Thymus (tissue), 11 donors: ENCODE measurements around the gene BAZ2B. TPM values are rescaled to one million over a fixed set of nuclear protein-coding genes. Genes with fewer than 3 reads are reported as not detected.
A peak's percentile ranks its signal among the peaks of the same experiment; 100 is the strongest.

Source experiments
- DNase-seq, 9 donors: peaks; one replicate each; pipeline ENCODE4 v3.0.0-alpha.2; 2013; ENCODE audit warnings: low spot score in 9 of 9, low read depth in 6 of 9, missing footprints in 1 of 9
- H3K27ac ChIP-seq, 2 donors: one replicate each; pipeline ENCODE4 v1.5.1; 2013; ENCODE audit warnings: control low read depth in 1 of 2, low read depth in 1 of 2, low read length in 1 of 2, mild to moderate bottlenecking in 1 of 2, moderate library complexity in 1 of 2
- H3K27me3 ChIP-seq, 2 donors: one replicate each; pipeline ENCODE4 v1.5.1; 2013; ENCODE audit warnings: low read length in 1 of 2; ENCODE audit not compliant: control insufficient read depth in 2 of 2, insufficient read depth in 1 of 2
- H3K36me3 ChIP-seq, 2 donors: one replicate each; pipeline ENCODE4 v1.5.1; 2013; ENCODE audit warnings: low read length in 1 of 2, mild to moderate bottlenecking in 1 of 2, moderate library complexity in 1 of 2; ENCODE audit not compliant: control insufficient read depth in 2 of 2, insufficient read depth in 2 of 2
- H3K4me1 ChIP-seq, 2 donors: one replicate each; pipeline ENCODE4 v1.5.1; 2013; ENCODE audit warnings: low read length in 2 of 2; ENCODE audit not compliant: control insufficient read depth in 2 of 2, insufficient read depth in 2 of 2
- H3K4me3 ChIP-seq, 2 donors: one replicate each; pipeline ENCODE4 v1.5.1; 2013; ENCODE audit warnings: low read length in 2 of 2, control low read depth in 1 of 2, mild to moderate bottlenecking in 1 of 2
- H3K9me3 ChIP-seq, 2 donors: one replicate each; pipeline ENCODE4 v1.5.1; 2013; ENCODE audit warnings: low read length in 1 of 2, mild to moderate bottlenecking in 1 of 2; ENCODE audit not compliant: control insufficient read depth in 2 of 2, insufficient read depth in 1 of 2
- WGBS: extraction: QIAGEN DNeasy Blood & Tissue Kit; methylation state at CpG from one replicate; pipeline ENCODE4 v1.1.7; 2013; 5-methylcytosine and 5-hydroxymethylcytosine counted together
- polyA plus RNA-seq: library from polyadenylated mRNA; stranded (reverse); fragments of 200-250 nt; gene quantifications from one replicate; pipeline ENCODE4 v1.2.3, GENCODE V29; 2013
- total RNA-seq: library from RNA; stranded (reverse); fragments of 120-200 nt; gene quantifications from one replicate; pipeline ENCODE4 v1.2.4, GENCODE V29; 2013
- donor health status: healthy.

Gene BAZ2B
- total and polyA plus RNA-seq, 2 donors: 16.9 to 43.3 TPM

GRCh38 chr2:159622966-159623365, 6.6 kb upstream of the BAZ2B start:
- DNase-seq: no peak
- H3K4me3 ChIP-seq: no peak overlapping the region
- WGBS: 90% methylated on average over 2 of the region's 2 CpGs
- no peaks in the 10 kb centered on the region for H3K36me3 ChIP-seq
- no peaks in the 10 kb centered on the region for H3K9me3 ChIP-seq
- H3K27ac ChIP-seq: no peak overlapping the region
- H3K4me1 ChIP-seq: no peaks in the 10 kb centered on the region
- H3K27me3 ChIP-seq: no peaks in the 10 kb centered on the region

DNA sequence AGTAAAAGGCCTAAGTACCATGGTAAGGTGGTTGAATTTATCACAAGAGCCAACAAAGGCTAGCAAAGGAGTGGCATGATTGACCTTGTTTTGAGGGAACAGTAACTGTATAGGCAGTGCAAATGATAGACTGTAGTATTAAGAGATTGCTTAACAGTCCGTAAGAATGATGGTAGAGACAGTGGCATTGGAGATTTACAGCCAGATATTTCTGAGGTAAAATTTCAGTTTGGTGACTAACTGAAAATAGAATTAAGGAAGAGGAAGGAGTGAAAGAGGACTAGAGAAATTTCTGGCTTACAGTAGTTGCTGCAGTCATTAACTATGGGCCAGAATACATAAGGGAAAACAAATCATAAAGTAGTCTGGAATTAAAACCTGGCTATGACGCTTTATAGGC, 4.4 kb upstream of the BAZ2B start:
- no peak overlapping the region for H3K27ac ChIP-seq
- no peaks in the 10 kb centered on the region for H3K9me3 ChIP-seq
- H3K27me3 ChIP-seq: peaks cover 0 to 5% of the 10 kb centered on the region in 2 donors
- H3K36me3 ChIP-seq: no peaks in the 10 kb centered on the region
- H3K4me3 ChIP-seq: no peak overlapping the region
- no peak for DNase-seq
- H3K4me1 ChIP-seq: no peaks in the 10 kb centered on the region
- WGBS: over 99% methylated on average over 2 of the region's 2 CpGs

DNA sequence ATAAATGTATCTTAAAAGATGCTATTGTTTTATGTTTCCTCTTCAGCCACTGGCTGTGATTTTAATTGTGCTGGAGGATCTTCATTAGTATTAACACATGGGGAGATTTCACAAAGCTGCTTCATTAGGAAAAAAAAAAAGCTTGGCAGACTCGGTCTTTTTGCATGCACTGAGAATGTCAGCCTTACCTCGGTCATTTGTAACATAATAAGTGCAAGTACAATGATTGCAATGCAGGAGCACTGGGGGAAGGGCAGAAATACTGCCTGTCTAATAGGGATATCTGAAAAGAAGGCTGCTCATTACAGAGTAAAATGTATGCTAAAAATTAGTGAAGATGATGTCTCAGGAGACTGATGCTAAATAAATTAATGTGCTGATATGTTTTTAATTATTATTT, 1.3 kb upstream of the BAZ2B start:
- no peaks in the 10 kb centered on the region for H3K4me1 ChIP-seq
- H3K9me3 ChIP-seq: no peaks in the 10 kb centered on the region
- H3K4me3 ChIP-seq: no peak overlapping the region
- DNase-seq: no peak
- WGBS: 70% methylated on average over 2 of the region's 2 CpGs
- no peak overlapping the region for H3K27ac ChIP-seq
- H3K36me3 ChIP-seq: no peaks in the 10 kb centered on the region
- H3K27me3 ChIP-seq: peaks cover 0 to 6% of the 10 kb centered on the region in 2 donors

DNA sequence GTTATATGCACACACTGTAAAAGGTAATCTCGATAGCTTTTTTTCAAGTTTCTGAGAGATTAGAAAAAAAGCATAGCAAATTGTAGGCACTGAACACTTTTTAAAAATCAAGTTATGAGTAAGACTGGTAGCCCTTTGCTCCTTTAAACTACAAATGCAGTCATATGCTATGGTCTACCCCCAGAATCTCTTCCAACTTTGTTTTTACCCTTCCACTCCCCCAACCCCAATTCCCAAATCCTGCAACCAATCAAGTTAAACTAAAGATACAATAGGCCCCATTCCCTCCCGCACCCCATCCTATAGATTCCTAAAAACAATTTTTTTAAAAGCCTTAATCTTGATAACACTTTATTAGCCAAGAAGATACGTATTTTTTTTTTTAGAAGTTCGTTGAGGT, 752 bp upstream of the BAZ2B start:
- Histone ChIP-seq H3K4me3 (no peak overlapping the region), H3K36me3 (no peaks in the 10 kb centered on the region), H3K27ac (peak overlapping the region in 1 of 2 donors; percentile 88), H3K27me3 (peaks cover 0 to 6% of the 10 kb centered on the region in 2 donors), H3K9me3 (no peaks in the 10 kb centered on the region), H3K4me1 (no peaks in the 10 kb centered on the region)
- 70% methylated on average over 4 of the region's 4 CpGs for WGBS
- DNase-seq: no peak

GRCh38 chr2:159615367-159616285, 722 bp downstream of the BAZ2B start:
- H3K9me3 ChIP-seq: no peaks in the 10 kb centered on the region
- H3K4me1 ChIP-seq: no peaks in the 10 kb centered on the region
- DNase-seq: peak in 8 of 9 donors; percentile 19 to 77 (median 58)
- peaks cover 0 to 6% of the 10 kb centered on the region in 2 donors for H3K27me3 ChIP-seq
- WGBS: under 1% methylated on average over 66 of the region's 66 CpGs
- H3K4me3 ChIP-seq: peak overlapping the region; percentile 73 to 78
- H3K27ac ChIP-seq: peak overlapping the region; percentile 88 to 89
- H3K36me3 ChIP-seq: no peaks in the 10 kb centered on the region

GRCh38 chr2:159614534-159615366, 1.6 kb downstream of the BAZ2B start:
- H3K27ac ChIP-seq: peak overlapping the region; percentile 88 to 89
- DNase-seq: peak in 3 of 9 donors; percentile 17 to 68 (median 45)

DNA sequence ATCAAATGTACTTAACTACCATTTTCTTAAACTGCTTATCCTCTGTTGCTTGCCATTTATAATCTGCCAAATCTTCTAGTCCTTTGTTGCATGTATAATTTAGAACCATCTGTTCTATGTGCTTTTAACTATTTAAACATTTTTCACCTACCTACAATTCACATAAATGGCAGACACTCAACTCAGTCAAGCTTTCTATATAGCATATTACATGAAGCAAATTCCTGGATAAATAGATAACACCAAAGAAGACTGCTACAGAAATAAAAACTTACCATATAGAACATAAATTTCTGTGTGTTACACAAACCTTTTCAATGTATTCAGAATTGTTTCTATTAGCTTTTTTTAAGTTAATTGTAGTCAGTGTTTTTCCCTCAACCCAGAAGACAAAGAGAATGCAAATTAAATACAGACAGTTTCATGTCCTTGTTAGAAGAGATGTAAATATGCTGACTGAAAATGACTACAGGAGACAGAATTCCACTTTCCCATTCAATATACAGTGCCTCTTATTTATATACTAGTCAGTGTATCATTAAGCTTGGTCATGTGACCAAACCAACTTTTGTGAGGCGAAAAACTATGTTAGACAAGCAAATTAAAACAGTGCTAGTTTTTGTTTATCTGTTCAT, 2.6 kb downstream of the BAZ2B start:
- DNase-seq: peak in 1 of 9 donors; percentile 35
- no peaks in the 10 kb centered on the region for H3K4me1 ChIP-seq

More at GRCh38 chr2:159614534-159615366, 1.6 kb downstream of the BAZ2B start:
- H3K9me3 ChIP-seq: no peaks in the 10 kb centered on the region
- H3K4me1 ChIP-seq: no peaks in the 10 kb centered on the region
- no peaks in the 10 kb centered on the region for H3K36me3 ChIP-seq
- H3K4me3 ChIP-seq: peak overlapping the region; percentile 73 to 78
- peaks cover 0 to 6% of the 10 kb centered on the region in 2 donors for H3K27me3 ChIP-seq
- 2% methylated on average over 16 of the region's 16 CpGs for WGBS

DNA sequence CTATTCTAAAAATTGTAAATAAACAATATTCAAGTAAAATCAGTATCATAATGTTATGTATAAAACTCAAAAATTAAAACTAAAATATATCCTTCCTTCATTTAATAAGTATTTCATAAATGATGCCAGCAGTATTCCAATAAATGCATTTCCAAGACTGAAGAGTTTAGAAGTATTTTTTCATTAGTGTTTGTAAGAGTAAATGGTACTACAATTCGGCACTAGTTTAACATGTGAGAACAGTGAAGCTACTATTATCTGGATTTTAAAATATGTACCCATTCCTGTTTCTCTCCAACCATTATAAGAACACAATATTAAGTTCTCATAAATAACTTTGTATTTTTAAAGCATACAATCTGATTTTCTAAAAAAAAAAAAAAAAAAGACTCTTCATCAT, 3.3 kb downstream of the BAZ2B start:
- 93% methylated on average over 1 of the region's 1 CpG for WGBS
- H3K4me1 ChIP-seq: no peaks in the 10 kb centered on the region
- no peak overlapping the region for H3K4me3 ChIP-seq

More for the DNA sequence above, 2.6 kb downstream of the BAZ2B start:
- Histone ChIP-seq H3K27ac (peak overlapping the region in 1 of 2 donors; percentile 88), H3K9me3 (no peaks in the 10 kb centered on the region), H3K27me3 (peaks cover 0 to 6% of the 10 kb centered on the region in 2 donors), H3K36me3 (no peaks in the 10 kb centered on the region), H3K4me3 (peak overlapping the region in 1 of 2 donors; percentile 78)
- WGBS: 9% methylated on average over 1 of the region's 1 CpG

More for the DNA sequence above, 3.3 kb downstream of the BAZ2B start:
- Histone ChIP-seq H3K9me3 (no peaks in the 10 kb centered on the region), H3K36me3 (no peaks in the 10 kb centered on the region), H3K27me3 (peaks cover 0 to 6% of the 10 kb centered on the region in 2 donors), H3K27ac (no peak overlapping the region)
- DNase-seq: no peak
